SK-N-SH (cell line): Measurements from ENCODE around the gene IDH3B. TPM values are rescaled to one million over a fixed set of nuclear protein-coding genes. Genes with fewer than 3 reads are reported as not detected.

Source experiments
- CTCF ChIA-PET: fragments of 300-600, 350-600 bp; formaldehyde crosslinking; extraction: SDS; loops from one replicate; lab custom pipeline; 2021; lab: Yijun Ruan, JAX
- POLR2A ChIA-PET: fragments of 350-600 bp; sonication (Branson Sonifier 250); formaldehyde crosslinking; extraction: SDS; loops from one replicate; lab custom pipeline; 2020; ENCODE audit warnings: antibody characterized with exemption, inconsistent platforms; lab: Yijun Ruan, JAX
- DNase-seq: peaks from one replicate; pipeline ENCODE4 v3.0.0; 2012
- H2AFZ ChIP-seq: fragments of 200-600 bp; sonication (generic); 2 replicates; pipeline ENCODE4 v1.8.1; 2016; ENCODE audit warnings: antibody characterized with exemption, mild to moderate bottlenecking, low read depth
- H3F3A ChIP-seq: fragments of 200-600 bp; sonication (generic); replicated peaks from 2 replicates; pipeline ENCODE3; 2016; ENCODE audit warnings: antibody characterized with exemption, mild to moderate bottlenecking; ENCODE audit not compliant: insufficient read depth
- H3K27ac ChIP-seq, 2 experiments: fragments of 200-500 bp in 1 of 2; fragments of 200-600 bp in 1 of 2; sonication (Bioruptor generic) in 1 of 2; sonication (generic), shearing (Covaris generic) in 1 of 2; 2 replicates each; pipeline versions ENCODE4 v1.5.1 to v1.6.1; 2014 to 2016; ENCODE audit warnings: low read depth in 2 of 2, inconsistent platforms in 1 of 2, low read length in 1 of 2, mild to moderate bottlenecking in 1 of 2, mixed read lengths in 1 of 2
- H3K27me3 ChIP-seq: fragments of 200-600 bp; sonication (generic), shearing (Covaris generic); 2 replicates; pipeline ENCODE4 v1.6.1; 2016; ENCODE audit warnings: mixed run types; ENCODE audit not compliant: insufficient read depth
- H3K36me3 ChIP-seq, 2 experiments: fragments of 200-500 bp in 1 of 2; fragments of 200-600 bp in 1 of 2; sonication (Bioruptor generic) in 1 of 2; sonication (generic) in 1 of 2; replicated peaks in 1 of 2; 2 replicates each; pipeline versions ENCODE3 to v1.5.1; 2014 to 2016; ENCODE audit warnings: low read length in 1 of 2, mild to moderate bottlenecking in 1 of 2; ENCODE audit not compliant: insufficient read depth in 2 of 2, control insufficient read depth in 1 of 2
- H3K4me1 ChIP-seq, 2 experiments: fragments of 200-500 bp in 1 of 2; fragments of 200-600 bp in 1 of 2; sonication (Bioruptor generic) in 1 of 2; sonication (generic), shearing (Covaris generic) in 1 of 2; 2 replicates each; pipeline versions ENCODE4 v1.5.1 to v1.6.1; 2014 to 2016; ENCODE audit warnings: low read depth in 1 of 2, low read length in 1 of 2, mixed run types in 1 of 2; ENCODE audit not compliant: insufficient read depth in 2 of 2, control insufficient read depth in 1 of 2
- H3K4me2 ChIP-seq: fragments of 200-600 bp; sonication (generic), shearing (Covaris generic); 2 replicates; pipeline ENCODE4 v1.6.1; 2017; ENCODE audit warnings: mixed run types
- H3K4me3 ChIP-seq, 2 experiments: fragments of 200-500 bp in 1 of 2; fragments of 200-600 bp in 1 of 2; sonication (Bioruptor generic) in 1 of 2; sonication (generic), shearing (Covaris generic) in 1 of 2; 2 replicates each; pipeline versions ENCODE4 v1.5.1 to v1.8.1; 2014 to 2016; ENCODE audit warnings: low read depth in 2 of 2, inconsistent platforms in 1 of 2, low read length in 1 of 2, mild to moderate bottlenecking in 1 of 2, mixed read lengths in 1 of 2, moderate library complexity in 1 of 2
- H3K79me2 ChIP-seq: fragments of 200-600 bp; sonication (generic); 2 replicates; pipeline ENCODE4 v1.8.1; 2017; ENCODE audit warnings: mild to moderate bottlenecking; ENCODE audit not compliant: insufficient read depth
- H3K9ac ChIP-seq: fragments of 200-600 bp; sonication (generic); 2 replicates; pipeline ENCODE4 v1.6.1; 2017; ENCODE audit warnings: mixed run types
- H3K9me2 ChIP-seq: fragments of 200-600 bp; sonication (generic); 2 replicates; pipeline ENCODE4 v1.6.1; 2017; ENCODE audit warnings: mixed run types
- H3K9me3 ChIP-seq: fragments of 200-600 bp; sonication (generic); 2 replicates; pipeline ENCODE4 v1.6.1; 2017; ENCODE audit warnings: mixed run types, mild to moderate bottlenecking, moderate library complexity
- H4K20me1 ChIP-seq: fragments of 200-600 bp; sonication (generic); 2 replicates; pipeline ENCODE4 v1.6.1; 2017; ENCODE audit warnings: mild to moderate bottlenecking, mixed run types; ENCODE audit not compliant: insufficient read depth
- CHD2 ChIP-seq: fragments of 150-350 bp; IDR thresholded peaks from 2 replicates; pipeline ENCODE4 v1.6.1; 2018; ENCODE audit warnings: low read length; ENCODE audit not compliant: partially characterized antibody
- GABPA ChIP-seq: IDR thresholded peaks from 2 replicates; pipeline ENCODE4 v1.4.0; 2012; ENCODE audit warnings: low read depth, mild to moderate bottlenecking
- GATA2 ChIP-seq: sonication (generic); formaldehyde crosslinking; IDR thresholded peaks from 2 replicates; pipeline ENCODE4 v1.5.0; 2020; ENCODE audit warnings: mild to moderate bottlenecking, missing genetic modification reagents
- MXI1 ChIP-seq: IDR thresholded peaks from 2 replicates; pipeline ENCODE4 v1.6.1; 2012; ENCODE audit warnings: mild to moderate bottlenecking, low read depth, low read length, improper control_type of control experiment
- NRF1 ChIP-seq: IDR thresholded peaks from 2 replicates; pipeline ENCODE4 v1.6.1; 2012; ENCODE audit warnings: low read depth, mild to moderate bottlenecking, low read length
- POLR2AphosphoS5 ChIP-seq: IDR thresholded peaks from 2 replicates; pipeline ENCODE4 v1.6.1; 2012; ENCODE audit warnings: low read depth, low read length
- RAD21 ChIP-seq: IDR thresholded peaks from 2 replicates; pipeline ENCODE4 v1.6.1; 2012; ENCODE audit warnings: mild to moderate bottlenecking, low read length
- RXRA ChIP-seq: IDR thresholded peaks from 2 replicates; pipeline ENCODE4 v1.4.0; 2012; ENCODE audit warnings: low read depth, mild to moderate bottlenecking, borderline replicate concordance
- SMC3 ChIP-seq: IDR thresholded peaks from 2 replicates; pipeline ENCODE4 v1.6.1; 2012; ENCODE audit warnings: low read depth, low read length, improper control_type of control experiment
- TCF12 ChIP-seq: IDR thresholded peaks from 2 replicates; pipeline ENCODE4 v1.4.0; 2012
- USF1 ChIP-seq: IDR thresholded peaks from 2 replicates; pipeline ENCODE4 v1.4.0; 2012; ENCODE audit warnings: low read depth, borderline replicate concordance
- USF2 ChIP-seq: fragments of 150-350 bp; IDR thresholded peaks from 2 replicates; pipeline ENCODE4 v1.6.1; 2017; ENCODE audit warnings: antibody characterized with exemption, low read length, low read depth, borderline replicate concordance
- YY1 ChIP-seq: IDR thresholded peaks from 2 replicates; pipeline ENCODE4 v1.4.0; 2012; ENCODE audit warnings: low read depth, mild to moderate bottlenecking
- WGBS: methylation state at CpG from one replicate; pipeline ENCODE4 v1.1.6; 2017; ENCODE audit warnings: low lambda C conversion rate; 5-methylcytosine and 5-hydroxymethylcytosine counted together
- polyA plus RNA-seq, 3 experiments: library from polyadenylated mRNA; depleted of rRNA; stranded (reverse); fragments of >200 nt; gene quantifications; 2 replicates each; pipeline ENCODE4 v1.2.3, GENCODE V29; 2012
- TF ChIP-seq, protein P1 (sequence below): IDR thresholded peaks from 2 replicates; pipeline ENCODE4 v1.4.0; 2012; ENCODE audit warnings: low read depth

Gene IDH3B
- polyA plus RNA-seq, 1 of the 3 experiments (the other 2 are of a cell fraction), result 233 TPM

GRCh38 chr20:2655331-2656116, 8.5 kb downstream of the IDH3B start:
- WGBS, result 95% methylated on average over 15 of the region's 17 CpGs
- H3K4me2 ChIP-seq, result no peak overlapping the region
- peaks cover 51% of the 10 kb centered on the region for H3F3A ChIP-seq
- H3K79me2 ChIP-seq, result peaks cover 52% of the 10 kb centered on the region
- H2AFZ ChIP-seq, result no peak overlapping the region
- peaks cover 45% of the 10 kb centered on the region for H4K20me1 ChIP-seq
- no peaks in the 10 kb centered on the region for H3K9me2 ChIP-seq
- ChIA-PET CTCF (interaction anchor here (1.3 to 10.6 kb wide), 2 partner anchors 9 to 133 kb away, joined by 4 to 133 read pairs; no protein-coding TSS in a partner anchor), POLR2A (interaction anchor here (2.2 kb wide), 1 partner anchor 9 kb away, joined by 8 read pairs; the partner anchor contains the start of gene IDH3B)
- H3K36me3 ChIP-seq, result peaks cover 44 to 65% of the 10 kb centered on the region in 2 experiments
- H3K27me3 ChIP-seq, result no peaks in the 10 kb centered on the region
- H3K4me1 ChIP-seq, result peaks cover 6 to 18% of the 10 kb centered on the region in 2 experiments; a peak in 3 of 4 replicates
- H3K4me3 ChIP-seq, result no peak overlapping the region
- no peaks in the 10 kb centered on the region for H3K9me3 ChIP-seq
- no peak for DNase-seq
- TF ChIP-seq RXRA, result no peak
- no peak for TF ChIP-seq RAD21
- TF ChIP-seq GABPA, result no peak
- TF ChIP-seq POLR2AphosphoS5, result no peak
- TF ChIP-seq MXI1, result no peak
- TF ChIP-seq USF2, result no peak
- TF ChIP-seq YY1, result no peak
- TF ChIP-seq TCF12, result no peak
- TF ChIP-seq SMC3, result no peak
- no peak for TF ChIP-seq GATA2
- no peak for TF ChIP-seq USF1
- TF ChIP-seq CHD2, result no peak
- TF ChIP-seq, protein P1, sequence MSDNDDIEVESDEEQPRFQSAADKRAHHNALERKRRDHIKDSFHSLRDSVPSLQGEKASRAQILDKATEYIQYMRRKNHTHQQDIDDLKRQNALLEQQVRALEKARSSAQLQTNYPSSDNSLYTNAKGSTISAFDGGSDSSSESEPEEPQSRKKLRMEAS, result no peak
- H3K9ac ChIP-seq, result 0 out of 2 replicates have a peak overlapping the region, but pooled peaks have one; percentile 97
- H3K27ac ChIP-seq, result no peak overlapping the region

- H3K4me2 ChIP-seq, result peak overlapping the region; percentile 78
- DNase-seq, result no peak
- peaks cover 44 to 59% of the 10 kb centered on the region in 2 experiments for H3K36me3 ChIP-seq
- H4K20me1 ChIP-seq, result peaks cover 45% of the 10 kb centered on the region
- H3K27ac ChIP-seq, result no peak overlapping the region; a peak in 1 of 4 replicates
- peaks cover 6 to 18% of the 10 kb centered on the region in 2 experiments; a peak in 3 of 4 replicates for H3K4me1 ChIP-seq
- POLR2A ChIA-PET, result interaction anchor here (2.2 kb wide), 1 partner anchor 9 kb away, joined by 8 read pairs; the partner anchor contains the start of gene IDH3B
- TF ChIP-seq NRF1, result no peak
- TF ChIP-seq CHD2, result no peak
- TF ChIP-seq, all 33 proteins: peak for 0
- CTCF ChIA-PET, result interaction anchor here (10.6 kb wide), 1 partner anchor 133 kb away, joined by 133 read pairs; no protein-coding TSS in a partner anchor
- Histone ChIP-seq H3F3A (peaks cover 51% of the 10 kb centered on the region), H3K9me2 (no peaks in the 10 kb centered on the region), H3K27me3 (no peaks in the 10 kb centered on the region), H3K9me3 (no peaks in the 10 kb centered on the region), H3K79me2 (peaks cover 58% of the 10 kb centered on the region), H3K4me3 (no peak overlapping the region), H3K9ac (0 out of 2 replicates have a peak overlapping the region, but pooled peaks have one; percentile 97), H2AFZ (no peak overlapping the region)
- 72% methylated on average over 3 of the region's 3 CpGs for WGBS
Measured at GRCh38 chr20:2654831-2655230, 9.2 kb downstream of the IDH3B start.
